Measurements from ENCODE around the gene CSF1R. TPM values are rescaled to one million over a fixed set of nuclear protein-coding genes. Genes with fewer than 3 reads are reported as not detected.

CSF1R gene
- total RNA-seq, 1 experiment from 2014 or later, result 5.8 TPM

DNA sequence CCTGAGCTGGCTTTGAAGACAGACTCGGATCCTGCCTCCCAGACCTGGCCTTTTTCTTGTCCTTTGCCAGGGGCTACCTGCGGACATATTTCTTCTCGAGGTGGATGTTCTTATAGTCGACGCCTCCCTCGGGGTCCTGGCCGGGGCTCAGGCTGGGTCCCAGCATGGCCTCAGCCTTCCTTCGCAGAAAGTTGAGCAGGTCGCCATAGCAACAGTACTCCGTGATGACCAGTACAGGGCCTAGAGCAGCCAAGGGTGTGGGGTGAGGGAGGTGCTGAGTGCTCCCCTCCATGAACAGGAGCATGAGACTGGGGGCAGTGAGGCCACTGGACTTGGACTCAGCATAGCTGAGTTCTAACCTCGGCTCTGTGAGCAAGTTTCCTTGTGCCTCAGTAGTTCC is 26.7 kb downstream of the CSF1R start:
- Mint-ChIP-seq H3K4me1 (ENCODE audit: low read depth, unreplicated experiment) (peaks cover 6% of the 10 kb centered on the region), H3K36me3 (ENCODE audit: insufficient read depth, unreplicated experiment) (peaks cover 25% of the 10 kb centered on the region), H3K4me3 (ENCODE audit: unreplicated experiment) (no peak overlapping the region), H3K9me3 (ENCODE audit: unreplicated experiment) (no peaks in the 10 kb centered on the region), H3K27ac (ENCODE audit: unreplicated experiment) (no peak overlapping the region), H3K27me3 (ENCODE audit: insufficient read depth, unreplicated experiment) (no peaks in the 10 kb centered on the region)
- H3K9me3 ChIP-seq, result no peaks in the 10 kb centered on the region
- no peak overlapping the region for H3K4me3 ChIP-seq (ENCODE audit: low read depth, low read length)
- no peak for TF ChIP-seq CTCF (IDR thresholded peaks at IDR 0.05; ENCODE audit: insufficient read depth in 1 of 2, low read depth in 1 of 2, low read length in 1 of 2, severe bottlenecking in 1 of 2, unreplicated experiment in 1 of 2)
- no peak for DNase-seq
- no TSS peak for BruUV-seq (replicated peaks)
- no peaks in the 10 kb centered on the region; the same call in 1 of the 2 replicates for H3K36me3 ChIP-seq (ENCODE audit: control insufficient read depth, insufficient read depth, low read length)
- CTCF ChIA-PET, result no interaction called here
- no peaks in the 10 kb centered on the region for H3K27me3 ChIP-seq (replicated peaks; ENCODE audit: control insufficient read depth, insufficient read depth, low read length)
- intact Hi-C loops (cut with micrococcal nuclease; ENCODE audit: unreplicated experiment), result loop anchor here (5.0 kb wide), 1 partner anchor 53 kb away; no protein-coding TSS in a partner anchor
- H3K4me1 ChIP-seq, result peaks cover 6% of the 10 kb centered on the region; the same call in 1 of the 2 replicates
- POLR2A ChIA-PET, result interaction anchor here (0.5 kb wide), 1 partner anchor 37 kb away, joined by 9 read pairs; no protein-coding TSS in a partner anchor

GRCh38 chr5:150058480-150059126 is 27.8 kb downstream of the CSF1R start:
- Histone ChIP-seq H3K36me3 (ENCODE audit: control insufficient read depth, insufficient read depth, low read length) (no peaks in the 10 kb centered on the region; the same call in 1 of the 2 replicates), H3K9me3 (no peaks in the 10 kb centered on the region), H3K4me3 (ENCODE audit: low read depth, low read length) (no peak overlapping the region), H3K4me1 (peaks cover 6% of the 10 kb centered on the region; the same call in 1 of the 2 replicates), H3K27me3 (replicated peaks; ENCODE audit: control insufficient read depth, insufficient read depth, low read length) (no peaks in the 10 kb centered on the region)
- intact Hi-C loops (cut with micrococcal nuclease; ENCODE audit: unreplicated experiment), result loop anchor here (5.0 kb wide), 1 partner anchor 54 kb away; no protein-coding TSS in a partner anchor
- Mint-ChIP-seq H3K36me3 (ENCODE audit: insufficient read depth, unreplicated experiment) (peaks cover 28% of the 10 kb centered on the region), H3K27me3 (ENCODE audit: insufficient read depth, unreplicated experiment) (no peaks in the 10 kb centered on the region), H3K27ac (ENCODE audit: unreplicated experiment) (no peak overlapping the region), H3K9me3 (ENCODE audit: unreplicated experiment) (no peaks in the 10 kb centered on the region), H3K4me1 (ENCODE audit: low read depth, unreplicated experiment) (peaks cover 6% of the 10 kb centered on the region), H3K4me3 (ENCODE audit: unreplicated experiment) (no peak overlapping the region)
- ChIA-PET CTCF (no interaction called here), POLR2A (no interaction called here)
- TSS peak; percentile 8 for BruUV-seq (replicated peaks)
- no peak for TF ChIP-seq CTCF (IDR thresholded peaks at IDR 0.05; ENCODE audit: insufficient read depth in 1 of 2, low read depth in 1 of 2, low read length in 1 of 2, severe bottlenecking in 1 of 2, unreplicated experiment in 1 of 2)
- DNase-seq, result no peak

DNA sequence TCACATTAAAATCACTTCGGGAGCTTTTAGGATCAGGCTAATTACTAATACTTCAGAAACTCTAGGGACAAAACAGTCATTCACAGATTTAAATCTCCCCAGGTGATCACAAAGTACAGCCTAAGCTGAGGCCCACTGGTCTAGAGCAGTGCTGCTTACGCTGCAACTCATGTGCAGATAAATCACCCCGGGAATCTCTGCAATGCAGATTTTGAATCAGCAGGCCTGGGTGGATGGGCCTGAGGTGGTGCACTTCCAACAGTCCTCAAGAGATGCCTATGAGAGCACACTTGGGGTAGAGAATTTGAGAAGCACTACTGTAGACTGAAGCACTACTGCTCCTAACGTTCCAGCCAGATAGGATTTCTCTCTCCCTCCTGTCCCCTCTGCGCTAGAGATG is 28.4 kb downstream of the CSF1R start:
- Mint-ChIP-seq H3K4me1 (ENCODE audit: low read depth, unreplicated experiment) (peaks cover 6% of the 10 kb centered on the region), H3K4me3 (ENCODE audit: unreplicated experiment) (no peak overlapping the region)

More for the DNA sequence above, 28.4 kb downstream of the CSF1R start:
- no peak for TF ChIP-seq CTCF (IDR thresholded peaks at IDR 0.05; ENCODE audit: insufficient read depth in 1 of 2, low read depth in 1 of 2, low read length in 1 of 2, severe bottlenecking in 1 of 2, unreplicated experiment in 1 of 2)
- no TSS peak for BruUV-seq (replicated peaks)
- ChIA-PET CTCF (no interaction called here), POLR2A (no interaction called here)
- Mint-ChIP-seq H3K9me3 (ENCODE audit: unreplicated experiment) (no peaks in the 10 kb centered on the region), H3K36me3 (ENCODE audit: insufficient read depth, unreplicated experiment) (peaks cover 34% of the 10 kb centered on the region), H3K27me3 (ENCODE audit: insufficient read depth, unreplicated experiment) (no peaks in the 10 kb centered on the region), H3K27ac (ENCODE audit: unreplicated experiment) (no peak overlapping the region)
- no peak for DNase-seq
- Histone ChIP-seq H3K4me1 (peaks cover 6% of the 10 kb centered on the region; the same call in 1 of the 2 replicates), H3K4me3 (ENCODE audit: low read depth, low read length) (no peak overlapping the region), H3K27me3 (replicated peaks; ENCODE audit: control insufficient read depth, insufficient read depth, low read length) (no peaks in the 10 kb centered on the region), H3K36me3 (ENCODE audit: control insufficient read depth, insufficient read depth, low read length) (no peaks in the 10 kb centered on the region; the same call in 1 of the 2 replicates), H3K9me3 (no peaks in the 10 kb centered on the region)
- intact Hi-C loops (cut with micrococcal nuclease; ENCODE audit: unreplicated experiment), result loop anchor here (5.0 kb wide), 1 partner anchor 54 kb away; no protein-coding TSS in a partner anchor
